HepG2 (cell line): Measurements from ENCODE around the gene SIGLEC7.

Experiments used
- CTCF ChIP-seq: sonication (generic); formaldehyde crosslinking; IDR thresholded peaks from 2 replicates; pipeline ENCODE4 v1.5.0; 2020; ENCODE audit warnings: mild to moderate bottlenecking, missing genetic modification reagents, moderate library complexity
- FIP1L1 ChIP-seq: fragments of 200-400 bp; formaldehyde crosslinking; IDR thresholded peaks from 2 replicates; pipeline ENCODE4 v1.6.1; 2018; ENCODE audit warnings: low read depth, mild to moderate bottlenecking, low read length, moderate library complexity, borderline replicate concordance; ENCODE audit not compliant: insufficient read depth
- MYC ChIP-seq: sonication (generic); formaldehyde crosslinking; IDR thresholded peaks from 2 replicates; pipeline ENCODE4 v1.9.0; 2021; ENCODE audit warnings: missing genetic modification reagents, borderline replicate concordance
- NFRKB ChIP-seq: fragments of 450-650 bp; IDR thresholded peaks from 2 replicates; pipeline ENCODE4 v1.6.1; 2017
- POLR2AphosphoS2 ChIP-seq: IDR thresholded peaks from 2 replicates; pipeline ENCODE4 v1.6.1; 2011; ENCODE audit warnings: low read depth, low read length, improper control_type of control experiment
- PRPF4 ChIP-seq: fragments of 200-400 bp; formaldehyde crosslinking; IDR thresholded peaks from 2 replicates; pipeline ENCODE4 v1.6.1; 2016; ENCODE audit warnings: low read length, low read depth; ENCODE audit not compliant: poor library complexity, severe bottlenecking
- PTBP1 ChIP-seq: fragments of 200-400 bp; formaldehyde crosslinking; IDR thresholded peaks from 2 replicates; pipeline ENCODE4 v1.6.1; 2018; ENCODE audit warnings: low read length, low read depth; ENCODE audit not compliant: poor library complexity, severe bottlenecking
- RXRA ChIP-seq: sonication (generic); formaldehyde crosslinking; IDR thresholded peaks from 2 replicates; pipeline ENCODE4 v1.5.1; 2020; ENCODE audit warnings: missing genetic modification reagents
- SRSF9 ChIP-seq: fragments of 200-400 bp; formaldehyde crosslinking; IDR thresholded peaks from 2 replicates; pipeline ENCODE4 v1.6.1; 2018; ENCODE audit warnings: borderline replicate concordance, mild to moderate bottlenecking, low read depth, low read length; ENCODE audit not compliant: insufficient read depth, poor library complexity, severe bottlenecking
- TARDBP ChIP-seq: sonication (generic); formaldehyde crosslinking; IDR thresholded peaks from 2 replicates; pipeline ENCODE4 v1.8.0; 2022; ENCODE audit warnings: mild to moderate bottlenecking, missing genetic modification reagents
- ZBTB2 ChIP-seq: sonication (generic); formaldehyde crosslinking; IDR thresholded peaks from 2 replicates; pipeline ENCODE4 v1.8.0; 2022; ENCODE audit warnings: low read depth, missing genetic modification reagents
- ZNF557 ChIP-seq: sonication (generic); formaldehyde crosslinking; IDR thresholded peaks from 2 replicates; pipeline ENCODE4 v1.4.0; 2020; ENCODE audit warnings: missing genetic modification reagents
- ZNF639 ChIP-seq: conservative IDR thresholded peaks from 2 replicates; pipeline ENCODE4 v1.6.1; 2018; ENCODE audit warnings: missing genetic modification reagents
- ZNF766 ChIP-seq: sonication (generic); formaldehyde crosslinking; IDR thresholded peaks from 2 replicates; pipeline ENCODE4 v1.5.0; 2020; ENCODE audit warnings: missing genetic modification reagents, borderline replicate concordance

- TF ChIP-seq TARDBP (CRISPR knock-in tag) = no peak
- TF ChIP-seq PTBP1 = no peak
- no peak for TF ChIP-seq FIP1L1
- TF ChIP-seq ZNF766 (CRISPR knock-in tag) = no peak
- no peak for TF ChIP-seq PRPF4
- TF ChIP-seq NFRKB = no peak
- no peak for TF ChIP-seq MYC
- TF ChIP-seq CTCF (CRISPR knock-in tag) = no peak
- TF ChIP-seq RXRA (CRISPR knock-in tag) = no peak
- no peak for TF ChIP-seq ZNF557 (CRISPR knock-in tag)
- TF ChIP-seq ZBTB2 (CRISPR knock-in tag) = no peak
- TF ChIP-seq ZNF639 = no peak
- no peak for TF ChIP-seq SRSF9
- no peak for TF ChIP-seq POLR2AphosphoS2
Measured at GRCh38 chr19:51187395-51188226, 45.5 kb downstream of the SIGLEC7 start.
